ENCODE measurements around the gene DDX23.

Gene DDX23

GRCh38 chr12:48828841-48829575, 23.0 kb downstream of the DDX23 start:
- no peaks in the 10 kb centered on the region for H3K27me3 ChIP-seq (ENCODE audit: low read length)
- no peak overlapping the region for H3K27ac ChIP-seq (ENCODE audit: low read depth, low read length)
- H3K79me2 ChIP-seq (ENCODE audit: insufficient read depth, low read length): no peaks in the 10 kb centered on the region
- H3K4me2 ChIP-seq (ENCODE audit: low read depth, low read length, poor library complexity, severe bottlenecking): no peak overlapping the region
- no peaks in the 10 kb centered on the region for H3K9me3 ChIP-seq (ENCODE audit: insufficient read depth, low read length)
- peaks cover 10% of the 10 kb centered on the region for H3K36me3 ChIP-seq (ENCODE audit: low read length)
- no peak overlapping the region for H3K4me3 ChIP-seq (ENCODE audit: insufficient read depth, low read length, poor library complexity, severe bottlenecking)
- no peaks in the 10 kb centered on the region for H3F3A ChIP-seq (ENCODE audit: insufficient read depth)
- H2AFZ ChIP-seq (ENCODE audit: low read depth, low read length, severe bottlenecking): no peak overlapping the region
- H3K9ac ChIP-seq (ENCODE audit: low read length): no peak overlapping the region
- no peaks in the 10 kb centered on the region for H3K9me2 ChIP-seq (replicated peaks; ENCODE audit: insufficient read depth, low read length)
- TF ChIP-seq CTCF (IDR thresholded peaks at IDR 0.05; ENCODE audit: insufficient read depth, low read length, poor library complexity, severe bottlenecking): no peak
- TF ChIP-seq EZH2phosphoT487 (conservative IDR thresholded peaks at IDR 0.05; ENCODE audit: low read length): no peak
- H4K20me1 ChIP-seq (ENCODE audit: low read depth, low read length): no peaks in the 10 kb centered on the region; the same call in 1 of the 2 replicates

GRCh38 chr12:48828293-48828692, 23.7 kb downstream of the DDX23 start:
- Histone ChIP-seq H3K9me2 (replicated peaks; ENCODE audit: insufficient read depth, low read length) (no peaks in the 10 kb centered on the region), H3K4me2 (ENCODE audit: low read depth, low read length, poor library complexity, severe bottlenecking) (no peak overlapping the region), H3K36me3 (ENCODE audit: low read length) (peaks cover 4% of the 10 kb centered on the region), H4K20me1 (ENCODE audit: low read depth, low read length) (no peaks in the 10 kb centered on the region; the same call in 1 of the 2 replicates), H3K27me3 (ENCODE audit: low read length) (no peaks in the 10 kb centered on the region), H3K79me2 (ENCODE audit: insufficient read depth, low read length) (no peaks in the 10 kb centered on the region), H3K4me3 (ENCODE audit: insufficient read depth, low read length, poor library complexity, severe bottlenecking) (no peak overlapping the region), H3K9ac (ENCODE audit: low read length) (no peak overlapping the region), H3F3A (ENCODE audit: insufficient read depth) (no peaks in the 10 kb centered on the region), H2AFZ (ENCODE audit: low read depth, low read length, severe bottlenecking) (no peak overlapping the region), H3K27ac (ENCODE audit: low read depth, low read length) (no peak overlapping the region), H3K9me3 (ENCODE audit: insufficient read depth, low read length) (no peaks in the 10 kb centered on the region)
- TF ChIP-seq CTCF (IDR thresholded peaks at IDR 0.05; ENCODE audit: insufficient read depth, low read length, poor library complexity, severe bottlenecking) (no peak), EZH2phosphoT487 (conservative IDR thresholded peaks at IDR 0.05; ENCODE audit: low read length) (no peak)

GRCh38 chr12:48827513-48828096, 24.4 kb downstream of the DDX23 start:
- no peak overlapping the region for H3K4me3 ChIP-seq (ENCODE audit: insufficient read depth, low read length, poor library complexity, severe bottlenecking)
- peaks cover 4% of the 10 kb centered on the region; the same call in 1 of the 2 replicates for H3K36me3 ChIP-seq (ENCODE audit: low read length)
- H3K27ac ChIP-seq (ENCODE audit: low read depth, low read length): no peak overlapping the region
- H3K79me2 ChIP-seq (ENCODE audit: insufficient read depth, low read length): no peaks in the 10 kb centered on the region
- H3K9me2 ChIP-seq (replicated peaks; ENCODE audit: insufficient read depth, low read length): no peaks in the 10 kb centered on the region
- H4K20me1 ChIP-seq (ENCODE audit: low read depth, low read length): no peaks in the 10 kb centered on the region; the same call in 1 of the 2 replicates
- no peaks in the 10 kb centered on the region for H3F3A ChIP-seq (ENCODE audit: insufficient read depth)
- no peak for TF ChIP-seq EZH2phosphoT487 (conservative IDR thresholded peaks at IDR 0.05; ENCODE audit: low read length)
- no peak for TF ChIP-seq CTCF (IDR thresholded peaks at IDR 0.05; ENCODE audit: insufficient read depth, low read length, poor library complexity, severe bottlenecking)
- H3K4me2 ChIP-seq (ENCODE audit: low read depth, low read length, poor library complexity, severe bottlenecking): no peak overlapping the region
- H3K9ac ChIP-seq (ENCODE audit: low read length): no peak overlapping the region
- H3K9me3 ChIP-seq (ENCODE audit: insufficient read depth, low read length): no peaks in the 10 kb centered on the region
- no peak overlapping the region for H2AFZ ChIP-seq (ENCODE audit: low read depth, low read length, severe bottlenecking)
- no peaks in the 10 kb centered on the region for H3K27me3 ChIP-seq (ENCODE audit: low read length)

Measured in SU-DHL-6 (cell line).